Measurements from ENCODE around the gene SP3. TPM values are rescaled to one million over a fixed set of nuclear protein-coding genes. Genes with fewer than 3 reads are reported as not detected.

SP3 gene
- total RNA-seq, 1 experiment from 2014 or later, result 120 TPM

GRCh38 chr2:173874894-173875237, 90.3 kb downstream of the SP3 start:
- Histone ChIP-seq H3K4me3 (no peak overlapping the region), H3K27ac (no peak overlapping the region), H3K9me3 (replicated peaks) (no peaks in the 10 kb centered on the region), H3K36me3 (no peaks in the 10 kb centered on the region), H3K4me1 (replicated peaks) (no peaks in the 10 kb centered on the region), H3K27me3 (replicated peaks) (no peaks in the 10 kb centered on the region)
- DNase-seq (ENCODE audit: low read depth in 1 of 2, low spot score in 2 of 2), result no peak

GRCh38 chr2:173874003-173874893, 90.9 kb downstream of the SP3 start:
- H3K27ac ChIP-seq, result no peak overlapping the region
- H3K4me3 ChIP-seq, result no peak overlapping the region
- DNase-seq (ENCODE audit: low read depth in 1 of 2, low spot score in 2 of 2), result no peak
- H3K9me3 ChIP-seq (replicated peaks), result no peaks in the 10 kb centered on the region
- H3K4me1 ChIP-seq (replicated peaks), result no peaks in the 10 kb centered on the region
- no peaks in the 10 kb centered on the region for H3K27me3 ChIP-seq (replicated peaks)
- no peaks in the 10 kb centered on the region for H3K36me3 ChIP-seq

DNA sequence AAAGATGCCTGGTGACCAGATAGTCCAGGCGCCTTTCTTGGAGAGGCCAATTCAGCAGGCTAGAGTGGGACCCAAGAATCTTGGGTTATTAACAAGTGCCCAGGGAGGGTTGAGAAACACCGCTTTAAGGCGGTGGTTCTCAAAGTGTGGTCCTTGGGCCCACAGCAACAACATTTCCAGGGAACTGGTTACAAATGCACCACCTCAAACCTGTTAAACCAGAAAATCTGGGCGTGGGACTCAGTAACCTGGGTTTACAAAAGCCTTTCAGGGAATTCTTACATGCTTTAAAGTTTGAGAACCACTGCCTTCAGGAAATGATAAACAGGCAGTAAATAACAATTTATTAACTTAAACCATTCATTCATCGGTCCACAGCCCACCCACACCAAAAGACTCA, 92.5 kb downstream of the SP3 start:
- Histone ChIP-seq H3K27ac (no peak overlapping the region), H3K4me1 (replicated peaks) (no peaks in the 10 kb centered on the region), H3K36me3 (no peaks in the 10 kb centered on the region), H3K27me3 (replicated peaks) (0 out of 2 replicates have a peak, but pooled peaks cover 4% of the 10 kb centered on the region), H3K4me3 (no peak overlapping the region), H3K9me3 (replicated peaks) (no peaks in the 10 kb centered on the region)
- DNase-seq (ENCODE audit: low read depth in 1 of 2, low spot score in 2 of 2), result no peak

- Histone ChIP-seq H3K4me1 (replicated peaks) (no peaks in the 10 kb centered on the region), H3K4me3 (no peak overlapping the region), H3K36me3 (no peaks in the 10 kb centered on the region), H3K27ac (no peak overlapping the region), H3K9me3 (replicated peaks) (no peaks in the 10 kb centered on the region), H3K27me3 (replicated peaks) (0 out of 2 replicates have a peak, but pooled peaks cover 4% of the 10 kb centered on the region)
- no peak for DNase-seq (ENCODE audit: low read depth in 1 of 2, low spot score in 2 of 2)
Observed at GRCh38 chr2:173869244-173870229, 95.6 kb downstream of the SP3 start.

GRCh38 chr2:173868406-173868805, 96.8 kb downstream of the SP3 start:
- no peak overlapping the region for H3K4me3 ChIP-seq
- H3K4me1 ChIP-seq (replicated peaks), result no peaks in the 10 kb centered on the region
- H3K27me3 ChIP-seq (replicated peaks), result 0 out of 2 replicates have a peak, but pooled peaks cover 4% of the 10 kb centered on the region
- H3K27ac ChIP-seq, result no peak overlapping the region
- H3K9me3 ChIP-seq (replicated peaks), result no peaks in the 10 kb centered on the region
- no peak for DNase-seq (ENCODE audit: low read depth in 1 of 2, low spot score in 2 of 2)
- H3K36me3 ChIP-seq, result no peaks in the 10 kb centered on the region

DNA sequence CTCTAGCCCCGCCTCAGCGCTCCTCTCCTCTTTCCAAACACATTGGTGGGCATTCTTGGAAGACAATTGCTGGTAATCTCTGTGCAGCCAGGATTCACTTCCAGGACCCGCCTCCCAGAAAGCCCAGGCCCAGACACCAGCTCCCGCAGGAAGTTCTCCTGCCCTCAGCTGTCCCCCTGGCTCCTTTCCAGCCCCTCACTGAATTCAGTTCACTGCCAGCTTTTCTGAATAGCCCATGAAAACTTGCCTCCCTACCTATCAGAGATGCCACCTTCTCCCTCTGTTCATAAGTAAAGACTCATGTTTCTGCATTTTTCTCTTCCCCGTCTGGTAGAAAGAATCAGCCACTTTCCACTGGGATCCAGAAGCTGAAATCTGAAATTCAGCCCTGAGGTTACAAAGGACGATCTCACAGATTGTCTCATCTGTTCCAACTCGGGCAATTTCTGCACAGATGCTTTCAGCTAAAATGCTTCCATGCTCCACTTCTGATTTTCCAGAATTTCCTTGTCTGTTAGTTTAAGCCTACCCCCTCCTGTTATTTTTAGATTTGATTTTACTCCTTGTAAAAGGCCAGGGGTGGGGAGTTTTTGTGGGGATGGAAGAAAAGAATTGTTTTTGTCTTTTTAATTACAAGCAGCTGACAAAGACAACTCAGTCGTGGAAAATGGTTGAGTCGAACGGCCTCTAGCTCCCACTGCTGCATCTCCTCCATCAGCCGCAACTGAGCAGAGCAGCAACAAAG, 98.1 kb downstream of the SP3 start:
- no peaks in the 10 kb centered on the region for H3K9me3 ChIP-seq (replicated peaks)
- H3K4me1 ChIP-seq (replicated peaks), result no peaks in the 10 kb centered on the region
- H3K4me3 ChIP-seq, result no peak overlapping the region
- no peak overlapping the region for H3K27ac ChIP-seq
- DNase-seq (ENCODE audit: low read depth in 1 of 2, low spot score in 2 of 2), result no peak
- H3K27me3 ChIP-seq (replicated peaks), result 0 out of 2 replicates have a peak, but pooled peaks cover 4% of the 10 kb centered on the region
- H3K36me3 ChIP-seq, result no peaks in the 10 kb centered on the region

DNA sequence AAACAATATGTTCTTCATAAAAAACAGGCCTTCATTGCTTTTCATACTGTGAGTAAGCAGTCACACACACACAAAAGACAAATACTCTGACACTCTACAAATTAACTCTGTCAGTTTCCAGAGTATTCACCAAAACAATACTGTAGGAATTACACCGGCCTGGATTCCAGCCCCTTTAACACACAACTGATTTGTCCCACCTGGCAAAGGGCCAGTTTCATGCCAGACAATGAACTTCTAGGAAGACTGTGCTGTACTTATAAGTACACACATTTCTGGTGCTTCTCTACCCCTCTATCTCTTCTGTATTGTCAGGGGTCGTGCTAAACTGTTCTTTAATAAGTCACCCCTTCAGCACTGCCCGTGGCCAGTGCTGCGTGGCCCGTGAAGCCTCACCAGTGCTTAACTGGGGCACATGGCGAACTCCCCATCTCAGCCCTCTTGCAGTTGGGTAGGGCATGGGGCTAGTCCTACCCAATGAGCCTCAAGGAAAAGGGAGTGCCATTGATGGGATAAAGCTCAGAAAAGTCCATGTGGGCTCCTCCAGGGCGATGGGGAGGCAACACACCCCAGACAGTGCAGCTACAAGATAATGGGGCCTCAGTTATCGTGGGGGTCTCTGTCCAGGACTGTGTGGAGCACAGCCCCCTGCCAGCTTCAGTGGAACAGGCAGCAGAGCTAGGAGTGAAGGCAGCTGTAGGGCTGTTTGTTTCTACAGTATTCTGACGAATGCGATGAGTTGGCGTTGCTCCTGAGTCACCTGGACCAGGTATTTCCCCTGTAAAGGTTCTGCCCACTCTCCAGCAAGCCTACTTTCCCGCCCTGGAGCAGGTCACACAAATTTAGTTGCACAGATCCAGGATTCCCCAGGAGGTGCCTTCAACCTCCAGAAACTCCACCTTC, 99.0 kb downstream of the SP3 start:
- 0 out of 2 replicates have a peak, but pooled peaks cover 4% of the 10 kb centered on the region for H3K27me3 ChIP-seq (replicated peaks)
- H3K4me1 ChIP-seq (replicated peaks), result no peaks in the 10 kb centered on the region
- no peak overlapping the region for H3K27ac ChIP-seq
- no peaks in the 10 kb centered on the region for H3K9me3 ChIP-seq (replicated peaks)
- H3K36me3 ChIP-seq, result no peaks in the 10 kb centered on the region
- H3K4me3 ChIP-seq, result no peak overlapping the region
- peak in 1 of 2 experiments; percentile 9 for DNase-seq (ENCODE audit: low read depth in 1 of 2, low spot score in 2 of 2)

DNA sequence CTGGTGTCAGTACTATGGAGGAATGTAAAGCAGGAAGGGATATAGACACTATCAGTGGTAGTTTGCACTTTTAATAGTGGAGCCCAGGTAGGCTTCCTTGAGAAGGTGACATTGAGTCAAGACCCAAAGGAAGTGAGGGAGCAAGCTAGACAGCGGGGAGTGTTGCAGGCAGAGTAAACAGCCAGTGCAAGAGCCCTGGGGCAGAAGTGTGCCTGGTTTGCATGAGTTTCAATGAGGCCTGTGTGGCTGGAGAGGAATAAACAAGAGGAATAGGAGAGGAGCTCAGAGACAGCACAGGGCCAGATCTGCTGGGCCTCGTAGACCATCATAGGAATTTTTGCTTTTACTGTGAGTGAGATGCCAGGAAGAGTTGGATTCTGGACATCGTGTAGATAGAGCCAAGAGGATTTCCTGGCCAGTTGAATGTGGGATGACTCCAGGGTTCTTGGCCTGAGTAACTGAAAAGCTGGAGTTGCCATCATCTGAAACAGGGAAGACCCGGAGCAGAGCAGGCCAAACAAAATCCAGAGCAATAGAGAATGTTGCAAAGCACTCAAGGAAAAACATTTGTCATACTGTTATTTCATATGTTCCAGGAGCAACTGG, 102.5 kb downstream of the SP3 start:
- no peak for DNase-seq (ENCODE audit: low read depth in 1 of 2, low spot score in 2 of 2)
- no peak overlapping the region for H3K27ac ChIP-seq
- H3K4me3 ChIP-seq, result no peak overlapping the region
- no peaks in the 10 kb centered on the region for H3K27me3 ChIP-seq (replicated peaks)
- no peaks in the 10 kb centered on the region for H3K36me3 ChIP-seq
- H3K9me3 ChIP-seq (replicated peaks), result no peaks in the 10 kb centered on the region
- no peaks in the 10 kb centered on the region for H3K4me1 ChIP-seq (replicated peaks)

- DNase-seq (ENCODE audit: low read depth in 1 of 2, low spot score in 2 of 2), result no peak
- H3K27me3 ChIP-seq (replicated peaks), result no peaks in the 10 kb centered on the region
- no peaks in the 10 kb centered on the region for H3K9me3 ChIP-seq (replicated peaks)
- H3K27ac ChIP-seq, result no peak overlapping the region
- H3K36me3 ChIP-seq, result no peaks in the 10 kb centered on the region
- H3K4me1 ChIP-seq (replicated peaks), result no peaks in the 10 kb centered on the region
- no peak overlapping the region for H3K4me3 ChIP-seq
Observed at GRCh38 chr2:173860566-173860965, 104.6 kb downstream of the SP3 start.

GRCh38 chr2:173860082-173860481, 105.1 kb downstream of the SP3 start:
- no peaks in the 10 kb centered on the region for H3K27me3 ChIP-seq (replicated peaks)
- no peaks in the 10 kb centered on the region for H3K36me3 ChIP-seq
- no peak overlapping the region for H3K4me3 ChIP-seq
- no peak for DNase-seq (ENCODE audit: low read depth in 1 of 2, low spot score in 2 of 2)
- H3K9me3 ChIP-seq (replicated peaks), result no peaks in the 10 kb centered on the region
- H3K27ac ChIP-seq, result no peak overlapping the region
- H3K4me1 ChIP-seq (replicated peaks), result no peaks in the 10 kb centered on the region

GRCh38 chr2:173858291-173858731, 106.9 kb downstream of the SP3 start:
- peaks cover 7% of the 10 kb centered on the region for H3K4me1 ChIP-seq (replicated peaks)
- no peak for DNase-seq (ENCODE audit: low read depth in 1 of 2, low spot score in 2 of 2)
- H3K4me3 ChIP-seq, result no peak overlapping the region
- H3K27ac ChIP-seq, result no peak overlapping the region
- no peaks in the 10 kb centered on the region for H3K36me3 ChIP-seq
- H3K27me3 ChIP-seq (replicated peaks), result no peaks in the 10 kb centered on the region
- no peaks in the 10 kb centered on the region for H3K9me3 ChIP-seq (replicated peaks)

Data from SJSA1 (cell line).